Memory B cell (primary cell): ENCODE measurements around the gene SIGLEC7.

Experiments used
- ATAC-seq: fragments of 150-1000 bp; cut with Tn5 transposase; 2 replicates; pipeline ENCODE4 v1.10.0; 2021; ENCODE audit warnings: low read depth, mild to moderate bottlenecking, moderate library complexity
- DNase-seq, 2 donors: peaks; one replicate each; pipeline ENCODE4 v3.0.0; 2022; ENCODE audit warnings: low spot score in 2 of 2
- H3K27ac Mint-ChIP-seq: one replicate; pipeline ENCODE4 v1.8.0; 2022; ENCODE audit warnings: mild to moderate bottlenecking, moderate library complexity, mixed read lengths
- H3K27me3 Mint-ChIP-seq: one replicate; pipeline ENCODE4 v1.8.0; 2022; ENCODE audit warnings: mixed read lengths
- H3K36me3 Mint-ChIP-seq: one replicate; pipeline ENCODE4 v1.8.0; 2022; ENCODE audit warnings: mild to moderate bottlenecking, mixed read lengths
- H3K4me1 Mint-ChIP-seq: one replicate; pipeline ENCODE4 v1.8.0; 2022; ENCODE audit warnings: mixed read lengths
- H3K4me3 Mint-ChIP-seq: one replicate; pipeline ENCODE4 v1.8.0; 2022; ENCODE audit warnings: mild to moderate bottlenecking, moderate library complexity, mixed read lengths
- H3K9me3 Mint-ChIP-seq: one replicate; pipeline ENCODE4 v1.8.0; 2022; ENCODE audit warnings: mixed read lengths

The SIGLEC7 gene

DNA sequence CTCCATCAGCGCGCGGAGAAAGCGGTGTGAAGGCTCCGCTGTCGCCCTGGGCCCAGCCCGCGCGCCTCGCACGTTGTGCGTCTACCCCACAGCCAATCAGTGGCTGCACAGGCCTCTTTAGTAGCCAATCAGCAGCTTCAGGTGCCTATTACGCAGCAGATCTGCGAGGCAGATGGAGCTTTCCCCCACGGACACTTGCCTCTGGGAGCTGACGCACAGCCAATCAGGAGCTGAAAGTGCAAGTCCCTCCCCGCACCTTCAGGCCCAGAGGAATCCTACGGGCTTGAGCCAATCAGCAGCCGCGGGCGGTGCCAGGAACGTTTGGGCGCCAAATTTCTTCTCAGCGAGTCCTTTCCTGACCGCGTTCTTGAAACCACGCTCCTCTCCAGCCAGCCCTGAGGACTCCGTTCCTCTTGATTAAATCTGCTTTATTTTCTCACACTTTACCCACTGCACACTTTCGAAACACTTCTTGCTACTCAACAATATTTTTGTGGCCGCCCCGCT lies 39.9 kb downstream of the SIGLEC7 start:
- Mint-ChIP-seq H3K27ac (no peak overlapping the region), H3K36me3 (no peaks in the 10 kb centered on the region), H3K9me3 (no peaks in the 10 kb centered on the region), H3K27me3 (peaks cover 20% of the 10 kb centered on the region), H3K4me3 (no peak overlapping the region), H3K4me1 (no peaks in the 10 kb centered on the region)
- DNase-seq (no peak), ATAC-seq (no peak)

DNA sequence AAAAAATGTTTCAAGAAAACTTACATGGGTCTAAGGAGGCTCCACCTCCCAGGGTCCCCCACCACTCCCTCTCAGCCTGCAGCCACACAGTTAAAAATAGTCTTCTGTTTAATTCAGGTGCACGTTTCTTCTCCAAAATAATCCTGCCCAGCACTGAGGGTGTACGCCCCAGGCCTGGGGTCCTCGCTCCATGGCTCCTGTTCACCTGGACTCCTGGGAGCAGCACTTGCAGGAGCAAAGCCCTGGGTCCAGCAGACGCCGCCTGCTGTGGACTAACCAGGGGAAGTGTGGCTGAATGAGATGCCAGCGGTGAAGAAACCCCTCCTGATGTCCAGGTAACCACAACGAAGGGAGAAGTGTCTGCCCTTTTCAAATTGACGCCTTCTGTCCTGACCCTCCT lies 41.5 kb downstream of the SIGLEC7 start:
- Mint-ChIP-seq H3K4me1 (no peaks in the 10 kb centered on the region), H3K27me3 (peaks cover 22% of the 10 kb centered on the region), H3K9me3 (no peaks in the 10 kb centered on the region), H3K27ac (no peak overlapping the region), H3K36me3 (no peaks in the 10 kb centered on the region), H3K4me3 (no peak overlapping the region)
- DNase-seq (no peak), ATAC-seq (no peak)

DNA sequence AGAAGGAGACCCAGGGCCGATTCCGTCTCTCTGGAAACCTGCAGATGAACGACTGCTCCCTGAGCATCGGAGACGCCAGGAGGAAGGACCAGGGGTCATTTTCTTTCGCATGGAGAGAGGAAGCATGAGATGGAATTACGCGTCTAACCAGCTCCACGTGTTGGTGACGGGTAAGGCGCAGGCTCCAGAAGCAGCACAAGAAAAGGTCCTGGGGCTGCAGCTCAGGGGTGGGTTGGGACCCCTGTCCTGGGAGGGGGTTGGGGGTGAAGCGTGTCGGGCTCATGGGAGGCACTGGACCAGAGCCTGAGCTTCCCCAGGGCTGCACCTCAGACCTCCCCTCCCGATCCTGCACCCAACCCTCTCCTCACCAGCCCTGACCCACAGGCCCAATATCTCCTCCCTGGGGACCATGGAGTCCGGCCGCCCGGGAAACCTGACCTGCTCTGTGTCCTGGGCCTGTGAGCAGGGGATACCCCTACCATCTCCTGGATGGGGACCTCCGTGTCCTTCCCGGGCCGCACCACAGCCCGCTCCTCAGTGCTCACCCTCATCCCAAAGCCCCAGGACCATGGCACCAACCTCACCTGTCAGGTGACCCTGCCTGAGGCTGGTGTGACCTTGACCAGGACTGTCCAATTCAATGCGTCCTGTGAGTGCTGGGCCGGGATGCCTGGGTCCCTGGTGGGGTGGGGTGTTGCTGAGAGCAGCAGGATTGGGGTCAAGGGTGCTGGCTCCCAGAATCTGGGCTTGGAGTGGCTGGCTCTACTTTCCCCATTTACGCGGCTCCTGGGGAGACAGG lies 43.2 kb downstream of the SIGLEC7 start:
- H3K36me3 Mint-ChIP-seq = no peaks in the 10 kb centered on the region
- H3K4me1 Mint-ChIP-seq = no peaks in the 10 kb centered on the region
- H3K9me3 Mint-ChIP-seq = no peaks in the 10 kb centered on the region
- DNase-seq (no peak), ATAC-seq (no peak)
- peaks cover 22% of the 10 kb centered on the region for H3K27me3 Mint-ChIP-seq
- H3K27ac Mint-ChIP-seq = no peak overlapping the region
- H3K4me3 Mint-ChIP-seq = no peak overlapping the region

DNA sequence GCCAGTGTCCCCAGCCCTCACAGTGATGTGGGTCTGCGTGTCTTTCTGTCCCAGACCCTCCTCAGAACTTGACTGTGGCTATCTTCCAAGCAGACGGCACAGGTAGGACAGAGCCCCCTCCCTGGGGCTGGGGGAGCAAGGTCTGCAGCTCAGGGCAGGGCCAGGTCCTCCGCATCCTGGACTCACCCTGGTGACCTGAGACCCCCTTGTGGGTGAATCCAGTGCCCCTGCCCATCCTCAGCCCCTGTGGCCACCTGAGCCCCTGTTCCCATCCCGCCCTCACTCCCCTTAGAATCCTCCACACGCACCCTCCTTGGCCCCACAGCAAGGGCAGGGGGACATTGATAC lies 43.7 kb downstream of the SIGLEC7 start:
- H3K9me3 Mint-ChIP-seq = no peaks in the 10 kb centered on the region
- H3K4me1 Mint-ChIP-seq = no peaks in the 10 kb centered on the region
- no peak for ATAC-seq
- no peak for DNase-seq
- no peak overlapping the region for H3K4me3 Mint-ChIP-seq
- H3K27ac Mint-ChIP-seq = no peak overlapping the region
- H3K36me3 Mint-ChIP-seq = no peaks in the 10 kb centered on the region
- peaks cover 22% of the 10 kb centered on the region for H3K27me3 Mint-ChIP-seq

DNA sequence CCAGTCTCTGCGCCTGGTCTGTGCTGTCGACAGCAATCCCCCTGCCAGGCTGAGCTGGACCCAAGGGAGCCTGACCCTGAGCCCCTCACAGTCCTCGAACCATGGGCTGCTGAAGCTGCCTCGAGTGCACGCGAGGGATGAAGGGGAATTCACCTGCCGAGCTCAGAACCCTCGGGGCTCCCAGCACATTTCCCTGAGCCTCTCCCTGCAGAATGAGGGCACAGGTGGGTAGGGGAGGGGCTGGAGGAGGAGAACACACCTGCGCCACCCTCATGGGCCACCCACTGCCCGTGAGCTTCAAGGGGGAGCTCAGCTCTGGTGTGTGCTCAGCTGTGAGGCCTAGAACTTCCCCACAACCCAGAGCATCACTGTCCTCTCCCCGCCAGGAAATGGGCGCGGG lies 44.2 kb downstream of the SIGLEC7 start:
- no peak for ATAC-seq
- Mint-ChIP-seq H3K4me3 (no peak overlapping the region), H3K4me1 (no peaks in the 10 kb centered on the region), H3K9me3 (no peaks in the 10 kb centered on the region), H3K27me3 (peaks cover 21% of the 10 kb centered on the region), H3K27ac (no peak overlapping the region), H3K36me3 (no peaks in the 10 kb centered on the region)
- no peak for DNase-seq

DNA sequence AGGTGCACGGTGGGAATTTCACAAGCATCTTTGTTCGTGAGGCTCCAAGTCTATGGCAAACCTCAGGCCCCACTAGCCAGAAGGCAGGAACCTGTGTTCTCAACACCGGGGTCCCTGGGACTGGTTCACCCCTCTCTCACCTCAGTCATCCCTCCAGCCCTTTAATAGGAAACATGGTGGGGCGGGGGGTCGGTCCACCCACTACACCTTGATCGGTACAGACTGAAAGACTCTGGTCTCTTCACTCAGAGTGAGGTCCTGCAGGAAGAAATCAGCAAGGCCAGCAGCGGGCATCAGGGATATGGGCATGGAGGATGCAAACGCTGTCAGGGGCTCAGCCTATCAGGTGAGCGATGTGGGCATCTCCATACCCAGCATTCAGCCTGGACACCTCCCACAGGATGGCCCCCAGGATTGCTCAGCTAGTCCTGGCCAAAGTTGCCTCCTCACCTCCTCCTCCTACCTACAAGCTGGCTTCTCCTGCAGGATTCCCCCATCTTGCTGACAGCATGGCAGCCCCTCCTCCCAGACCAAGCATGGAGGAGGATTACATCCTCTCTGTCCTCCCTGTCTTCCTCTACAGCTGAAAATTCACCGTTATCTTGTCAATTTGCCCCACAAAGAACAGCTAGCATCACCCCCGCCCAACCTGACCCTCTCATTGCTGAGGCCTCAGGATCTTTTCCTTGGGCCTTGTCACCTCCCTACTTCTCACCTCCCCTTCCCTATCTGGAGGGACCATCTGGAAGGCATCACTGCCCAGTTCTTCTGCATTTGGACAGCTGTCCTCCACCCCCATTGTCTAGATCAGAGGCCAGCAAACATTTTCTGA lies 45.5 kb downstream of the SIGLEC7 start:
- no peaks in the 10 kb centered on the region for H3K36me3 Mint-ChIP-seq
- peaks cover 21% of the 10 kb centered on the region for H3K27me3 Mint-ChIP-seq
- no peaks in the 10 kb centered on the region for H3K4me1 Mint-ChIP-seq
- H3K27ac Mint-ChIP-seq = no peak overlapping the region
- no peaks in the 10 kb centered on the region for H3K9me3 Mint-ChIP-seq
- ATAC-seq (no peak), DNase-seq (no peak)
- no peak overlapping the region for H3K4me3 Mint-ChIP-seq

DNA sequence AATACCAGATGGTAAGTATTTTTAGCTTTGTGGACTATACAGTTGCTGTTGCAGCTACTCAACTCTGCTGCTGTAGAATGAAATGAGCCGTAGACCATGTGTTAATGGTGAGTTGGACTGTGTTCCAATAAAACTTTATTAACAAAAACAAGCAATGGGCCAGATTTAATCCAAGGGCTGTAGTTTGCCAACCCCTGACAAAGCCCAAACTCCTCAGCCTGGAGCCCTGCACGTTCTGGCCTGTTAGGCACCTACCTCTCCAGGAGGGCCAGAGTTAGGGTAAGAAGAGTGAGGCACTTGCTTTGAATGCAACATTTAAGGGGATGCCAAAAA lies 46.1 kb downstream of the SIGLEC7 start:
- Mint-ChIP-seq H3K4me3 (no peak overlapping the region), H3K4me1 (no peaks in the 10 kb centered on the region), H3K9me3 (no peaks in the 10 kb centered on the region), H3K36me3 (no peaks in the 10 kb centered on the region), H3K27ac (no peak overlapping the region), H3K27me3 (peaks cover 21% of the 10 kb centered on the region)
- no peak for ATAC-seq
- no peak for DNase-seq

DNA sequence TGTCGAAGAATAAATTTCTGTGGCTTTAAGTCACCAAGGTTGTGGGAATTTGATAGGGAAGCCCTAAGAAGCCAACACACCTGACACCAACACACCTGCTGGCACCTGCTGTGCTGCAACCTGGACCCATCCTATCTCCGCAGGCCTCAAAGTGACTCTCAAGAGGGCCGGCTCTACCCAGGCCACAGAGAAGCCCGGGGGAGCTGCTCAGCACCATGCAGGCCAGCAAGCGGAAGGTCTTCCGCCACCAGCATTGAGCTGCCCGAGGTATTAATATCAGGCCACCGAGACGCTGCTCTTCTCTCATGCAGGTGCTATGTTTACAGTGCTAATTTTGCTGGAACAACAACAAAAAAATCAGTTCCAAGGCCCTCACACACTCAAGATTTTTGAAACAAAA lies 50.6 kb downstream of the SIGLEC7 start:
- no peaks in the 10 kb centered on the region for H3K9me3 Mint-ChIP-seq
- no peak for ATAC-seq
- peaks cover 4% of the 10 kb centered on the region for H3K4me1 Mint-ChIP-seq
- no peak overlapping the region for H3K4me3 Mint-ChIP-seq
- no peak for DNase-seq
- H3K27me3 Mint-ChIP-seq = peaks cover 3% of the 10 kb centered on the region
- H3K27ac Mint-ChIP-seq = no peak overlapping the region
- H3K36me3 Mint-ChIP-seq = no peaks in the 10 kb centered on the region

DNA sequence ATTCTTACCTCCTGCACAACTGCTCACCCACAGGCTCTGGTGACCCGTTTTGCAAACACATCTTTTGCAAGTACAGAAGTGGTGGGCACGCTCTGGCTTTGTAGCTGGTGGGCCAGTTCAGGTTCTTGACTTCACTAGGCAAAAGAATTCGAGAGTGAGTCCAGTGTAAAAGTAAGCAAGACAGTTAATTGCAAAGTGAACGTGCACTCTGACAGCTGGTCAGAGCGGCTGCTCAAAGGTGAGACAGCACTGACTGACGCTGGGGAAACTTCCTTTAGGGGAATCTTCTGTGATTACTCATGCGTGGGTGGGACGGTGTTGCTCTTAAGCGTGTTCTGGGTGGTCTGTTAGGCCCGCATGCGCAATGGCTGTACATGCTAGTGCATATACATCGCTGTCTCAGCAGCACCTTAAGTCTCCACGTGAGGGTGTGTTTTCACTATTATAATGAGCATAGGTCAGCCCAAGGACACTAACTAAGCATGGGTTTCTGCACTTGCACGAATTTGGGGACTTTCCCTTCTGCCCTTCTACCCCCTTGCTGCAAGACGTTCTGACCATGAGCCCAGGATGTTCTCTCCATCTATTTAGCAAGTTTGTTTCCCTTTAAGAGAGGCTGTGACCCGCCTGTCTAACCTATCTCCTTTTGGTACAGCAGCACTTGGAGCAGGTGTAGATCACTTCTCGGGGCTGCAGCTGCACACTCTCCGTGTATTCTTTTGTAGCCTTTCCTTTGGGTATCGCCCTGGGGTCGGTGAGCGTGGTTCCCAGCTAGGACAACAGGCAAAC lies 52.6 kb downstream of the SIGLEC7 start:
- Mint-ChIP-seq H3K4me1 (peaks cover 4% of the 10 kb centered on the region), H3K36me3 (no peaks in the 10 kb centered on the region), H3K27ac (no peak overlapping the region), H3K9me3 (no peaks in the 10 kb centered on the region), H3K4me3 (no peak overlapping the region), H3K27me3 (peaks cover 3% of the 10 kb centered on the region)
- peak; percentile 96 for ATAC-seq
- no peak for DNase-seq

DNA sequence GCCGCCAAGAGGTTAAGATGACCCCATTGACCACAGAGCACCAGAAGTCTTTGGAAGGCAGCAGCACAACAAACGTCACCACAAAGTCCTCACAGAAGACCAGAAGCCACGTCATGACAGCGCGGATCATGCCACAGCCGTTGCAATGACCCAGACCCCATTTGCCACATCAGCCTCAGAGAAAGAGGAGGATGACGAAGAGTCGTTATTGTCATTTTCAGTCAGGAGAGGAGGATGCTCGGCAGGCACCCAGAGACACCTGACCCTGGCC lies 53.1 kb downstream of the SIGLEC7 start:
- Mint-ChIP-seq H3K4me1 (peaks cover 4% of the 10 kb centered on the region), H3K36me3 (no peaks in the 10 kb centered on the region), H3K4me3 (no peak overlapping the region), H3K9me3 (no peaks in the 10 kb centered on the region), H3K27ac (no peak overlapping the region), H3K27me3 (peaks cover 6% of the 10 kb centered on the region)
- ATAC-seq = no peak
- no peak for DNase-seq

DNA sequence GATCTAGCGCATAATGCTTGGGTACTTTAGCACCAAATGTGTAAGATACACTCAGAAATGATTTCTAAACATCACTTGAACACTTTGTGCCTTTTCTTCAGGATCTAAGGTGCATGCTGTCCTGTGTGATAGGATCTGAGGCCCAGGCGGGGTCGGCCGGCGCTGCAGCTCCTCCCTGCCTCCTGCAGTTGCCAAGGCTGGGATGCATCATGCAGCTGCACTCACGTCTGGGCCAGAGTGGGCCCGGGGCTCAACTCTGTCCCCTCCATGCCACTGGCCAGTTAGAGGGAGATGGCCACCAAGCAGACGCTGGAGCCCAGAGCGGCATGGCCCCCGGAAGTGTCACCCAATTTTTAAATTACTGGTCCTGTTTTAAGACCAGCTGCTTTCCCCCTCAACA lies 53.5 kb downstream of the SIGLEC7 start:
- no peak for ATAC-seq
- H3K27ac Mint-ChIP-seq = no peak overlapping the region
- no peak overlapping the region for H3K4me3 Mint-ChIP-seq
- H3K4me1 Mint-ChIP-seq = peaks cover 4% of the 10 kb centered on the region
- H3K9me3 Mint-ChIP-seq = no peaks in the 10 kb centered on the region
- no peak for DNase-seq
- peaks cover 9% of the 10 kb centered on the region for H3K27me3 Mint-ChIP-seq
- no peaks in the 10 kb centered on the region for H3K36me3 Mint-ChIP-seq

DNA sequence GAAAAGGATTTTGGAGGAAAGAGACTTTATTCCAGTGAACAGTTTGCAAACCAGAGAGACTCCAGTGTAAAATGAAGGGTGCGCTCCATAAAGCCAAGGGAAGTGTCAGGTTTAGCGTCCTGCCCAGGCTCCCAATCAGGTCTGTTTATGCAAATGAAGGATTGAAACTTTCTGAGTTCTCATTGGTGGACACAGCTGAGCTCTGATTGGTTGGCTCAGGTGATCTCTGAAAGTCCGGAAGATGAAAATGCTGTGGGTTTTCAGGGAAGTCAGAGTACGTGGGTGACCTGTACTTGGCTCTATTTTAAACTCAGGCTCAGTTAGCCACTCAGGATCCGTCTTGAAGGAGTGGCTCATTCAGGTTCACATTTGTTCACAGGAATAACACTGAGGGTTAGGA lies 54.1 kb downstream of the SIGLEC7 start:
- Mint-ChIP-seq H3K9me3 (no peaks in the 10 kb centered on the region), H3K4me3 (no peak overlapping the region), H3K4me1 (peaks cover 4% of the 10 kb centered on the region), H3K36me3 (no peaks in the 10 kb centered on the region), H3K27me3 (peaks cover 14% of the 10 kb centered on the region), H3K27ac (no peak overlapping the region)
- no peak for DNase-seq
- ATAC-seq = no peak

DNA sequence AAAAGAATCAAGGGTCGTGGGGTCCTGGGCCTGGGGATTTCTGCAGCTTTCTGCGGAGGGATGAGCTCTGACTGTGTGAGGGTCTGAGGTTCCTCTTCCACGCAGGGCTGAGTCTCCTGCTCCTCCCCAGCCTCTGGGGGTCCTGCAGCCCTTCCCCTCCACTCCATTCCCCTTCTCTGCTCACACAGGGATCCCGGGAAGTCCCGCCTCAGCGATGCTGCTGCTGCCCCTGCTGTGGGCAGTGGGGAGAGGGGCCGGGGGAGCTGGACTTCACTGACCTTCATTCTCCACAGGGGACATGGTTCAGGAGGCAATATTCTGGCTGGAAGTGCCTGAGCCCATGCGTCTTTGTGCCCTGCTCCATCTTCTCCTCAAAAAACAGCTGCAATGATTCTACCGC lies 56.5 kb downstream of the SIGLEC7 start:
- no peaks in the 10 kb centered on the region for H3K9me3 Mint-ChIP-seq
- no peak for ATAC-seq
- peaks cover 4% of the 10 kb centered on the region for H3K4me1 Mint-ChIP-seq
- no peak overlapping the region for H3K27ac Mint-ChIP-seq
- peaks cover 16% of the 10 kb centered on the region for H3K27me3 Mint-ChIP-seq
- no peak for DNase-seq
- H3K4me3 Mint-ChIP-seq = no peak overlapping the region
- H3K36me3 Mint-ChIP-seq = no peaks in the 10 kb centered on the region

DNA sequence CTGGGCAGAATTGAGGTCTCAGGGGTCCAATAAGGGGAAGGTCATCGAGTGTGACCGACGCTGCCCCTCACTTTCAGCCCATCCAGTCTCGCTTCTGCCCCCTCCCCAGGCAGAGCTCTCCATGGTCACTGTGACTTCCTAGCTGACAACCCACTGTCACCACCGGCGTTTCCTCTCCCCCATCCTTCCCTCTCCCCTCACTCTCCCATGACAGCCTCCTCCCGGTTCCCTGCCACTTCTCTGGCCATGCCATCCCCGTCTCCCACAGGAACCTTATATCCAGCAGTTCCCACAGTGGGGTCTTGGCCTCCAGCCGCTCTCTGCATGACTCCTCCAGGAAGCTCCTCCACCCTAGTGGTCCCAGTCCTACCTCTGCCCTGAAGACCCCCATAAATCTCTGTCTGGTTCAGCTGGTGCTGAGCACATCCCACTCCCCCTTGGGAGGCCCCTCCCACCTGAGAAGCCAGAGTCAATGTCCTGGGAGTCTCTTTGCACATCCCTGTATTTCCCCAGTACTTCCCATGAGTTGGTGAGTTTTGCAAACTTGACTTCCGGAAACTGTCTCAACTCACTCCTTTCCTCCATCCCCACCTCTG lies 58.1 kb downstream of the SIGLEC7 start:
- no peak overlapping the region for H3K27ac Mint-ChIP-seq
- no peak overlapping the region for H3K4me3 Mint-ChIP-seq
- no peaks in the 10 kb centered on the region for H3K4me1 Mint-ChIP-seq

More for the DNA sequence above, 58.1 kb downstream of the SIGLEC7 start:
- Mint-ChIP-seq H3K27me3 (peaks cover 17% of the 10 kb centered on the region), H3K36me3 (no peaks in the 10 kb centered on the region), H3K9me3 (no peaks in the 10 kb centered on the region)
- ATAC-seq (no peak), DNase-seq (no peak)
